ENCODE results near the gene ME3.
"Not testable (repeated sequence)": the region's sequence is repeated elsewhere in the genome, so short reads cannot be mapped to it uniquely, and the experiment has no call there.

The ME3 gene

DNA sequence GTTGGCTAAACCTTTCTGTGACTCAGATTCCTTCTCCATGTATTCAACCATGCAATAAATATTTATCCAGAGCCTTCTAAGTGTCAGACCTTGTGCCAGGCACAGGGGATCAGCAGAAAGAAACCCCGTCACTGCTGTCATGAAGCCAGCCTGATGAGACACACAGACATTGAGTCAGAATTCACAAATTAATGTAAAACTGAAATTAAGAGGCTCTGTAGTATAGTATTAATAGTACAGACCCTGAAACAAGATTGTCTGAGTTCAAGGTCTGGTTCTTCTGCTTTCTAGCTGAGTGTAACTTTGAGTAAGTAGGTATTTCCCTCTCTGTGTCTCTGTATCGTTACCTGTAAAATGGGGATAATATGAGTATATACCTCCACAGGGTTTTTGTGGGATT lies 46.9 kb downstream of the ME3 start:
- in situ Hi-C loops (cut with HindIII; ENCODE audit: low pct_ligation_motif_present, low sequenced_read_pairs), result no loop called here
- TF ChIP-seq, protein P1, sequence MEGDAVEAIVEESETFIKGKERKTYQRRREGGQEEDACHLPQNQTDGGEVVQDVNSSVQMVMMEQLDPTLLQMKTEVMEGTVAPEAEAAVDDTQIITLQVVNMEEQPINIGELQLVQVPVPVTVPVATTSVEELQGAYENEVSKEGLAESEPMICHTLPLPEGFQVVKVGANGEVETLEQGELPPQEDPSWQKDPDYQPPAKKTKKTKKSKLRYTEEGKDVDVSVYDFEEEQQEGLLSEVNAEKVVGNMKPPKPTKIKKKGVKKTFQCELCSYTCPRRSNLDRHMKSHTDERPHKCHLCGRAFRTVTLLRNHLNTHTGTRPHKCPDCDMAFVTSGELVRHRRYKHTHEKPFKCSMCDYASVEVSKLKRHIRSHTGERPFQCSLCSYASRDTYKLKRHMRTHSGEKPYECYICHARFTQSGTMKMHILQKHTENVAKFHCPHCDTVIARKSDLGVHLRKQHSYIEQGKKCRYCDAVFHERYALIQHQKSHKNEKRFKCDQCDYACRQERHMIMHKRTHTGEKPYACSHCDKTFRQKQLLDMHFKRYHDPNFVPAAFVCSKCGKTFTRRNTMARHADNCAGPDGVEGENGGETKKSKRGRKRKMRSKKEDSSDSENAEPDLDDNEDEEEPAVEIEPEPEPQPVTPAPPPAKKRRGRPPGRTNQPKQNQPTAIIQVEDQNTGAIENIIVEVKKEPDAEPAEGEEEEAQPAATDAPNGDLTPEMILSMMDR (IDR thresholded peaks at IDR 0.05; ENCODE audit: low read depth, low read length, missing control alignments), result no peak
- no peak for DNase-seq
- H3K27me3 ChIP-seq (replicated peaks), result no peaks in the 10 kb centered on the region
- no peaks in the 10 kb centered on the region for H3K36me3 ChIP-seq (replicated peaks)
- no peak overlapping the region for H3K4me3 ChIP-seq (ENCODE audit: low read depth, low read length)
- no peak overlapping the region for H3K27ac ChIP-seq

DNA sequence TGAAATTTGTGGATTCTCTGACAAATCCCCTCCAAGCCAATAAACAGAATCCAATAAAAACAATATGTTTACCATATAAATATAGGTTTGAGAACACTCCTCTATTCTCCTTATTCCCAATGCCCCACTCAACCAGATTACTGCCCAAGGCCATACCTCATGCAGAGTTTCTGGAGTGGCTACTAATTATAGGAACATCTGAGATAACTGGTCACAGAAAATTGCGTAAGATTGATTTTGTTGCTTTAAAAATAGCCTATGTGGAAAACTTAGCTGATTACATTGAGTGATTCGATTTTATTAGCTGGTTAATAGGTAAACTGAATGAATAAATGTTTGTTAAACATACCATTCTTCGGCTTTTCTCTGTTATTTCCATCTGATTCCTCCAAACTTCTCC lies 48.0 kb downstream of the ME3 start:
- H3K27me3 ChIP-seq (replicated peaks), result no peaks in the 10 kb centered on the region
- TF ChIP-seq, protein P1 (IDR thresholded peaks at IDR 0.05; ENCODE audit: low read depth, low read length, missing control alignments), result no peak
- H3K36me3 ChIP-seq (replicated peaks), result no peaks in the 10 kb centered on the region
- H3K4me3 ChIP-seq (ENCODE audit: low read depth, low read length), result no peak overlapping the region
- DNase-seq, result no peak
- in situ Hi-C loops (cut with HindIII; ENCODE audit: low pct_ligation_motif_present, low sequenced_read_pairs), result no loop called here
- no peak overlapping the region for H3K27ac ChIP-seq

DNA sequence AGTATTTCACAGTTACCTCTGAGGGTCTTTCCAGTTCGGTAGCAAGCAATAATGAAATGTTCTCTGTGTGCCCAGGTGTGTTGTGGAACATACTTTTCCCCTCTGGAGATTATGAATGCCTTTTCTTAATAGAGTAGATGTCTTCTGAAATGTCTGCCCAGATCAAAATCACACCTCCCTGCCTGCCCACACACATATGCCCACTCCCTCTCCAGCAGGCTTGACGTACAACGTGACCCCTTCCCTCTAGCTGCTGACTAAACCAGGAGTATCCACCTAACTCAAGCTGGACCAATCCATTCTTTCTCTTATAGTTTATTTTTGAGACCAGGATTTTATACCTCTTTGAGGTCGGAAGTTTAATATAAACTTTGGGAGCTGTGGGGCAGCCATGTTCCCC lies 48.7 kb downstream of the ME3 start:
- TF ChIP-seq, protein P1 (IDR thresholded peaks at IDR 0.05; ENCODE audit: low read depth, low read length, missing control alignments), result no peak
- DNase-seq, result no peak
- no peak overlapping the region for H3K4me3 ChIP-seq (ENCODE audit: low read depth, low read length)

DNA sequence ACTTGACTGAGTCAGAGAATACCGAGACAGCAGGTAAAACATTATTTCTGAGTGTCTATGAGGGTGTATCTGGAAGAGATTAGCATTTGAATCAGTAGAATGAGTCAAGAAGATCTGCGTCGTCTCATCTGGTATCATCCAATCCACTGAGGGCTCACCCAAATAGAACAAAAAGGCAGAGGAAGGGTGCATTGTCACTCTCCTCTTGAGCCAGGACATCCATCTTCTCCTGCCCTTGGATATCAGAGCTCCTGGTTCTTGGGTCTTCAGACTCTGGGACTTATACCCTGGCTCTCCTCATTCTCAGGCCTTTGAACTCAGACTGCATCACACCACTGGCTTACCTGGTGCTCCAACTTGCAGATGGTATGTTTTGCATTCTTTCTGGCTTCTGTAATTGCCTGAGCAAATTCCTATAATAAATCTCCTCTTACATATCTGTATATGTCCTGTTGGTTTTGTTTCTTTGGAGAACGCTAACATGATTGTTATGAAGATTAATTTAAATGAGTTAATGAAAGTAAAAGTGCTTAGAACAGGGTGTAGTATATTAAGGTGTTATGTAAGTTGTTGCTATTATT lies 49.3 kb downstream of the ME3 start:
- Histone ChIP-seq H3K27ac (no peak overlapping the region), H3K4me3 (ENCODE audit: low read depth, low read length) (no peak overlapping the region), H3K27me3 (replicated peaks) (no peaks in the 10 kb centered on the region), H3K36me3 (replicated peaks) (no peaks in the 10 kb centered on the region)
- in situ Hi-C loops (cut with HindIII; ENCODE audit: low pct_ligation_motif_present, low sequenced_read_pairs), result no loop called here
- TF ChIP-seq, protein P1 (IDR thresholded peaks at IDR 0.05; ENCODE audit: low read depth, low read length, missing control alignments), result no peak
- DNase-seq, result no peak

More for the DNA sequence above, 48.7 kb downstream of the ME3 start:
- H3K27ac ChIP-seq, result no peak overlapping the region
- in situ Hi-C loops (cut with HindIII; ENCODE audit: low pct_ligation_motif_present, low sequenced_read_pairs), result no loop called here
- no peaks in the 10 kb centered on the region for H3K27me3 ChIP-seq (replicated peaks)
- H3K36me3 ChIP-seq (replicated peaks), result no peaks in the 10 kb centered on the region

DNA sequence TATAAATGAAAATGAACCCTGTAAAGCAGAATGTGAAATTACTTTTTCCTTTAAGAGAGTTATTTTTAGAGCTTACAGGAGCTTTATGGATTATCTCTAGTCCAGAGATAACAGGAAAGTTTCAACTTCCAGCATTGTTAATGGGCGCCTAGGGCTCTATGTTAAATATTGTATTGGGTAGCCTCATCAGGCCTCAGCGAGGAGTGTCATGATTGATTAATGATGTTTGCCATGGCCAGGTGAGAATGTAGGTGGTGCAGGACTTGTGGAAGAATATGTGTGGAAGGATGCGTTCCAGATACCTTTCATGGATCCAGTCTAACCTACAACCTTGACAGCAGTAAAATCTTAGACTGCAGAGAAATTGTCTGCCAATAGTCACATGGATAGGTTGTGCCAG lies 50.6 kb downstream of the ME3 start:
- DNase-seq, result no peak
- H3K27ac ChIP-seq, result no peak overlapping the region
- H3K36me3 ChIP-seq (replicated peaks), result no peaks in the 10 kb centered on the region
- in situ Hi-C loops (cut with HindIII; ENCODE audit: low pct_ligation_motif_present, low sequenced_read_pairs), result no loop called here
- TF ChIP-seq, protein P1 (IDR thresholded peaks at IDR 0.05; ENCODE audit: low read depth, low read length, missing control alignments), result no peak
- H3K27me3 ChIP-seq (replicated peaks), result no peaks in the 10 kb centered on the region
- H3K4me3 ChIP-seq (ENCODE audit: low read depth, low read length), result no peak overlapping the region

DNA sequence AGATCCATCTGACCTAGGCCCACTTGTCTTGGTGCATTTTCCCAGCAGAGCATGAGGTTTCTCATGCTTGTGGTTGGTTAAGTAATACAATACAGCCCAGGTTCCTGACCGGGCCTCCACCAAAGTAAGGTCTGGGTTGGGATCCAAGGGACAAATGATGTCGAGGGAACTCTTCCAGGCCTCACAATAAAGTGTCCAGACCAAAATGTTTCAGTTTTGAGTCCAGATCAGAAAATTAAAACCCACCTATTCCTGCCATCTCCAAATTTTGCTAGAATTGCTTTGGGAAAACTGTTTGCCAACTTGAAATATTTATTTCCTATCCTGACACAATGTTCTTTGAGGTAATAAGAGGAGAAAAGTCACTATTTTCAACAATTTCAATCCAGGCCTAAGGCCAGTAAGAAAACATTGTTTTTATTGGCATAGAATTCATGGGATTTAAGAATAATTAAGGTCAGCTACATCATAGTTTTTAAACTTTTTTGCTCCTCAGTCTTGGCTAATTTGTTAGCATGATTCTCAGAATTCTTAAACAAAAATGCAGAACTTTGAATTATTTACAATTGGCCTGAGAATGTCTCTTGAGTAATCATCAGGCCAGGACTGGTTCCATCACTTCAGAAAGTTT lies 51.4 kb downstream of the ME3 start:
- in situ Hi-C loops (cut with HindIII; ENCODE audit: low pct_ligation_motif_present, low sequenced_read_pairs), result no loop called here
- Histone ChIP-seq H3K4me3 (ENCODE audit: low read depth, low read length) (no peak overlapping the region), H3K27ac (peak overlapping the region; percentile 55), H3K27me3 (replicated peaks) (no peaks in the 10 kb centered on the region), H3K36me3 (replicated peaks) (no peaks in the 10 kb centered on the region)
- TF ChIP-seq, protein P1 (IDR thresholded peaks at IDR 0.05; ENCODE audit: low read depth, low read length, missing control alignments), result no peak
- no peak for DNase-seq

DNA sequence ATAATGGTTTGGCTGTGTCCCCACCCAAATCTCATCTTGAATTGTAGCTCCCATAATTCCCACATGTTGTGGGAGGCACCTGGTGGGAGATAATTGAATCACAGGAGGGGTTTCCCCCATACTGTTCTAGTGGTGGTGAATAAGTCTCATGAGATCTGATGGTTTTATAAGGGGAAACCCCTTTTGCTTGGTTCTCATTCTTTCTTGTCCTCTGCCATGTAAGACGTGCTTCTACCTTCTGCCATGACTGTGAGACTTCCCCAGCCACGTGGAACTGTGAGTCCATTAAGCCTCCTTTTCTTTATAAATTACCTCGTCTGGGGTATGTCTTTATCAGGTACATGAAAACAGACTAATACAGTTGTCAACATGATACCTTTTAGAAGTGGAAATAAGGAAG lies 53.0 kb downstream of the ME3 start:
- in situ Hi-C loops (cut with HindIII; ENCODE audit: low pct_ligation_motif_present, low sequenced_read_pairs); H3K36me3 ChIP-seq (replicated peaks); H3K27me3 ChIP-seq (replicated peaks); H3K27ac ChIP-seq; DNase-seq; H3K4me3 ChIP-seq (ENCODE audit: low read depth, low read length): not testable (repeated sequence)

All from brain microvascular endothelial cell (primary cell).